NCI-H2081 (cell line): ENCODE data around the gene KANSL1L.
"Not testable (repeated sequence)": the region's sequence is repeated elsewhere in the genome, so short reads cannot be mapped to it uniquely, and the experiment has no call there.

Experiments used
- DNase-seq, 2 experiments: peaks; one replicate each; lab custom pipeline; 2025; lab: John Stamatoyannopoulos, UW

The KANSL1L gene

GRCh38 chr2:210171309-210172218 is at the start of gene KANSL1L:
TSS of gene KANSL1L (minus strand) at chr2:210171409. CDS start at chr2:210154582, 16,827 bp downstream.
- peak; percentile 96 to 98 for DNase-seq

- DNase-seq, result no peak
Measured at GRCh38 chr2:210215120-210215519, 43.9 kb upstream of the KANSL1L start.

- DNase-seq, result no peak
Measured at GRCh38 chr2:210210185-210210584, 39.0 kb upstream of the KANSL1L start.

GRCh38 chr2:210207929-210208328 is 36.7 kb upstream of the KANSL1L start:
- no peak for DNase-seq

GRCh38 chr2:210203558-210203957 is 32.3 kb upstream of the KANSL1L start:
- no peak for DNase-seq

- DNase-seq, result no peak
Measured at GRCh38 chr2:210203147-210203546, 31.9 kb upstream of the KANSL1L start.

GRCh38 chr2:210199854-210200253 is 28.6 kb upstream of the KANSL1L start:
- no peak for DNase-seq

- DNase-seq, result peak; percentile 3 to 15
Measured at GRCh38 chr2:210199186-210199765, 28.1 kb upstream of the KANSL1L start.

GRCh38 chr2:210198326-210198725 is 27.1 kb upstream of the KANSL1L start:
- no peak for DNase-seq

- DNase-seq, result no peak
Measured at GRCh38 chr2:210197720-210198119, 26.5 kb upstream of the KANSL1L start.

- DNase-seq, result peak; percentile 40 to 60
Measured at GRCh38 chr2:210195101-210195852, 24.1 kb upstream of the KANSL1L start.

- no peak for DNase-seq
Measured at GRCh38 chr2:210190345-210190744, 19.1 kb upstream of the KANSL1L start.

- no peak for DNase-seq
Measured at GRCh38 chr2:210189452-210190138, 18.4 kb upstream of the KANSL1L start.

GRCh38 chr2:210188755-210189154 is 17.5 kb upstream of the KANSL1L start:
- DNase-seq, result no peak

GRCh38 chr2:210188190-210188589 is 17.0 kb upstream of the KANSL1L start:
- no peak for DNase-seq

GRCh38 chr2:210183936-210184335 is 12.7 kb upstream of the KANSL1L start:
- DNase-seq, result not testable (repeated sequence)

- peak in 1 of 2 experiments; percentile 24 for DNase-seq
Measured at GRCh38 chr2:210181606-210182088, 10.4 kb upstream of the KANSL1L start.

GRCh38 chr2:210181033-210181605 is 9.9 kb upstream of the KANSL1L start:
- DNase-seq, result not testable (repeated sequence)

- DNase-seq, result no peak
Measured at GRCh38 chr2:210180477-210180876, 9.3 kb upstream of the KANSL1L start.

GRCh38 chr2:210179351-210179990 is 8.3 kb upstream of the KANSL1L start:
- DNase-seq, result no peak

- no peak for DNase-seq
Measured at GRCh38 chr2:210177769-210178168, 6.6 kb upstream of the KANSL1L start.
